ENCODE measurements around the gene MICALL2.

Gene MICALL2

DNA sequence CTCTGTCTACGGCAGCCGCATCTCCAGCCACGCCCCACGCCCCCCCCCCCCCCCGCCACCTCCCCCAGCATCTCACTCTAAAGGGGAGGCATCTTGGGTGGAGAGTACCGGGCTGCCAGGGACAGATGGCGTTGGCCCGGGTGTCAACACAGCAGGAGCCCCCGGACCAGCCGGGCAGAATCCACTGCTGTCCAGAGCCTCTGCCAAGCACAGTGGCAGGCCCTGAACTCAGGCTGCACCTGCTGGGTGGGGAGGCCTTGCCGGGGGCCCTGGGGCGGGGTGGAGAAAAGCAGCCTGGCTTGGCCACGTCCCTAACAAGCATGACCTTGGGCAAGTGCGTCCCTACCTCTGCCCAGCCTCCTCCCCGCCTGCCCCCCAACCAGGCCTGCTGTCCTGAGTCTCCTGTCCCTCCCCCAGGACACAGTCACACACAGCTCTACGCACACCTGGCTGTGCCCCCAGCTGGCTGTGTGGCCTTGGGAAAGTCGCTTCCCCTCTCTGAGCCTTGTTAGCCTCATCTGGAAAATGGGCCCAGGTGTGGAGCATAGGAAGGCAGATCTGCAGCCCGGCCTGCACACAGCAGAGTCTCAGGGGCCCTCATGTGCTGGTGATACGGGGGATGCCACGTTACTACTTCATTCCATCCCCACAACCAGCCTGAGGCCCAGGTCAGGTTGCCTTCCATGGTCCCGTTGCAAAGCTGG, 45.2 kb downstream of the MICALL2 start:
- DNase-seq (ENCODE audit: low read depth): no peak

DNA sequence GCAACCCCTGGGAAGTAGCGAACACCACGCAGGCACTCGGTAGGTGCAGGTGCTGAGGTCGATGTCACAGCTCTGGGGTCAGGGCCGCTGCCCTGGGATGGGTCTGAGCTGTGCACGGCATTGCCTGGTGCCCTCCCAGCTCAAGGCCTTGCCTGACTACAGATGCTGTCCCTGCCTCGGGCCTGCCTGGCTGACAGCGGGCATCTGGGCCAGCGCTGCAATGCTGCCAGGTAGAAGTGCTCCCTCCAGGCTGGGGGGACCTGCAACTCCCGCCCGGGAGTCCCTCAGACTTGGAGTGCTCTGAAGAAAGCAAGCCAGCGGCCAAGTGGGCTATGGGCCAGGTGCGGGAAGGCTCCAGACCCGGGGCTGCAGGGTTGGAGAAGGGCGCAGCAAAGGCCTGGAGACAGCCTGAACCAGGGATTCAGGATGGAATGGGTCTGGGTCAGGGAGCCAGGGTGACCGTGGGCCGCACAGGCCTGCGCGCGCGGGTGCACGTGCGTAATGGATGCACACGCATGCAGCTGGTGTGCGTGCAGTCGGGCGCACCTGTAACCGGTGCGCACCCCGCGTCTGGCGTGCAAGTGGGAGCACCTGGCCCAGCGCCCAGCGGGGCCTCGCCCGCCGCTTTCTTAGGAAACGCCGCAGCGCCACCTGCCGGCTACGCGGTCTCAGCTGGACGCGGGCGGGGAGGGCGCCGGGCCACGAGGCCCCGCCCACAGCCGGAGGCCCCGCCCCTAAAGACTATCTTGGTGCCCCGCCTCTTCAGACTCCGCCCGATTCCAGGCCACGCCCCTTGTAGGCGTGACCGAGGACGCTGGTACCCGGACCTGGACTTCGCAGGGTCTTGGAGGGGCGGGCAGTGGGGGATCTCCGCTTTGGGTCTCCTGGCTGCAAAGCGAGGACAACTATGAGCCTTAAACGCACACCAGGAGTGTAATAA, 46.7 kb downstream of the MICALL2 start:
- DNase-seq (ENCODE audit: low read depth): peak; percentile 93

DNA sequence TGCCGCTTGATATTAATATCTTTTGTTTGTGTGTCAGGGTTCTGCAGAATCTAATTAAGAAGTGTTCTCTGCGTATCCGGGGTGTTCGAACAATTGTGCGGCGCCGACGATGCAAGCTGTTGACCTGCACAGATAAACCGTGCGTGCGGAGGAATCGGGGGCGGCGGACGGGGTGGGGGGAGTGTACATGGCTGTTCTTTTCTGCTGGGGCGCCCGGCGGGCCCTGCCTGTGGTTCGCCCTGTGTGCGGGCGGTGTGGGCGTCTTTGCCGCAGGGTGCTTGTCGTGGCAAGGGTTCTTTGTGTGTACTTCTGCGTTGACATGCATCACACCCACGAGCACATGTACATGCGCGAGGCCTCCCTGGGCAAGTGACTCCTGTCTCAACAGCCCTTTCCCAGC, 47.9 kb downstream of the MICALL2 start:
- DNase-seq (ENCODE audit: low read depth): no peak

DNA sequence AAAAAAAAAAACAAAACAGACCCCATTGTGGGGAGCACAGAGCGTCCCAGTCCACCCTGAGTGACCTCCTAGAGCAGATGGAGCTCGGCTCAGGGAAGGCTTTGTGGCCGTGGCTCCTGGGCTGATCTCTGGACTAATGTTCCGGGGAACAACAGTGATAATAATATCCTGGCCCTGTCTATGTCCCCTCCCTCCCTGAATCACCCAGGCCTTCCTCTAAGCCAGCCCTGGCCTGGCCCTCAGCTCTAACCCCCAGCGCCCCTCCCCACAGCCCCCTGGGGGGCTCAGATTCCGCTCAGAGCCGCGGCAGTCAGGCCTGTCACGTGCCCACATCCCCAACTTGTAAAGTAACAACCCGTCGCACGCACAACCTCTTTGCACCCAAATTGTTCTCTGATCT, 48.3 kb downstream of the MICALL2 start:
- DNase-seq (ENCODE audit: low read depth): no peak

DNA sequence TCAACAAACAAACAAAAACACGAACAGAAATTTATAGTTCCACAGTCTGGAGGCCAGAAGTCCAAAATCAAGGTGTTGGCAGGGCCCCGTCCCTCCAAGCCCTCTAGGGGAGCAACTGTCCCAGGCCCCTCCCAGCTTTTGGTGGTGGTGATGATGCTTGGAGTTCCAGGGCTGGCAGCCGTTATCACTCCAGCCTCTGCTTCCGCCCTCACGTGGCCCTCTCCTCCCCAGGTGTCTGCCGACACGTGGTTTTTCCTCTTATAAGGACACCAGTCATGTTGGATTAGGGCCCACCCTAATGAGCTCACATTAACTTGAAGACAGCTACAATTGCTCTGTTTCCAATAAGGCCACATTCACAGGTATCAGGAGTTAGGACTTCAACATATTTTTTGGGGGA, 49.7 kb downstream of the MICALL2 start:
- no peak for DNase-seq (ENCODE audit: low read depth)

DNA sequence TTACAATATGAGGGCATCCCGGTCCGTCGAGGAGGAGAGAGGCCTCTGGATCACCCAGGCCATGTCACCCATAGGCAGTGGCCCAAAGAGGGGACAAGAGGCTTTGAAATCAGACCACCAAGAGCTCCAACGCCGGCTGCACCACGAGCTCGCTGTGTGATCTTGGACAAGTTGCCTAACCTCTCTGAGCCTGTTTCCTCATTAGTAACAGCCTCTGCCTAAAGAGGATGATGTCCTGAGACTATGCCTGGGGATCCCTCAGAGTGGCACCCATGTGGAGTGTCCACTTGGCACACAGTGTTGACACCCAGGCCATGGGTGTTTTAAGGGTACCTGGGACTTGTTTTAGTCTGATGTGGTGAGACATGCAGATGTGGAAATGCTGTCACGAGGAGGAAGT, 50.8 kb downstream of the MICALL2 start:
- DNase-seq (ENCODE audit: low read depth): no peak

DNA sequence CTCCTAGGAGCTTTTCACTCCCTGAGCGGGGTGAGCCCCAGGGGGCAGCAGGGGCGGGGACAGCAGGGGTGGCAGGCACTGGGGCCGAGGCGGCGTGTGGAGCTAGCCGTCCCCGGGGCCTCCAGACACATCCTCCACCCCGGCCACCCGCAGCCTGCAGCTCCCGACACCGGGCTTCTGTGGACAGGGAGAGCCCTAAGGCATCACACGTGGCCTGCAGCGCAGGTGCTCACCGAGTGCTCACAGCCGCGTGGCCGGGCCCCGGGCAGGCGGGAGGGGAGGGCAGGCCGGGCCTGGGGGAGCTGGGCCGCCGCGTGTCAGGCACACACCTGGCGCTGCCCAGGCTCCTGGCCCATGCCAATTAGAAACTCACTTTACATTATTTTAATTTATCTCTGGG, 51.4 kb downstream of the MICALL2 start:
- no peak for DNase-seq (ENCODE audit: low read depth)

DNA sequence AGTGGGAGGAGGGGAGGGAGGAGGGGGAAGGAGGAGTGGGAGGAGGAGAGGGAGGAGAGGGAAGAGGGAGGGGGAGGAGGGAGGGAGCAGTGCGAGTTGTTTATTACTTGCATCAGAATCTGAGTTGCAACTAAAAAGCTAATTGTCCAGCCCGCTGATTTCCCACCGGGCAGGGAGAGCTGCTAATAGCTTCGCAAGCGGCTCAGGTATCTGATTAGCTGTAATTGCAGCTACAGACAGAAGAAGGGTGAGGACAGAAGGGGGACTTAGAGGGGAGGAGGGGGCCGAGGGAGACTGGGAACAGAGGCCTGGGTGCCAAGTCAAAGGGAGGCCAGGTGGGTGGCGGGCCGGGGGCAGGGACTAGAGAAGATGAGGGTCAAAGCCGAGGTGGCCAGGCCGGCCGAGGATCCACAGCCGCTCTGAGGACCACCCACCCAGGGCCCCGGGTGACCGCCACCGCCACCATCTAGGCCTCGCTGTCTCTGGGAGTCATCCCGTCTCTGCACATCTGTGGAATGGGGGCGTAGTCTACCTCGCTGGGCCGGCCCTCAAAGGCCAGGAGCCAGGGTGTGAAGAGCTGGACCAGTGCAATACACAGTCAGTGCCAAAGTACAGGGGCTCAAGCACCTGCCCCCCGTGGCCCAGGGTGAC, 54.2 kb downstream of the MICALL2 start:
- no peak for DNase-seq (ENCODE audit: low read depth)

DNA sequence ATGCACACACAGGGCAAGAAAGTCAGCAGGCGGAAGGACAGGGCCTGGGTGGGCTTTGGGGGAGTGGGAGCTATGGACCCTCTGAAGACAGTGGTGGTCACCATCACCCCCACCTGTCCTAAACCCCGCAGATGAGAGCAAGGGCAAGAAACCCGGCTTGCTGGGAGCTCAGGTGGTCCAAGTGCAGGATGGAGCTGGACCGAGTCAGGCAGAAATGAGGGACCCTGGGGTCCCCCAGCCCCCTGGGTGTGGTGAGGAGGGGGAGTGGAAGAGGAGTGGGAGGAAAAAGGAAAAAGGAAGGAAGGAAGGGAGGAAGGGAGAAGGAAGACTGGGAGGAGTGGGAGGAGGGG, 54.8 kb downstream of the MICALL2 start:
- DNase-seq (ENCODE audit: low read depth): no peak

DNA sequence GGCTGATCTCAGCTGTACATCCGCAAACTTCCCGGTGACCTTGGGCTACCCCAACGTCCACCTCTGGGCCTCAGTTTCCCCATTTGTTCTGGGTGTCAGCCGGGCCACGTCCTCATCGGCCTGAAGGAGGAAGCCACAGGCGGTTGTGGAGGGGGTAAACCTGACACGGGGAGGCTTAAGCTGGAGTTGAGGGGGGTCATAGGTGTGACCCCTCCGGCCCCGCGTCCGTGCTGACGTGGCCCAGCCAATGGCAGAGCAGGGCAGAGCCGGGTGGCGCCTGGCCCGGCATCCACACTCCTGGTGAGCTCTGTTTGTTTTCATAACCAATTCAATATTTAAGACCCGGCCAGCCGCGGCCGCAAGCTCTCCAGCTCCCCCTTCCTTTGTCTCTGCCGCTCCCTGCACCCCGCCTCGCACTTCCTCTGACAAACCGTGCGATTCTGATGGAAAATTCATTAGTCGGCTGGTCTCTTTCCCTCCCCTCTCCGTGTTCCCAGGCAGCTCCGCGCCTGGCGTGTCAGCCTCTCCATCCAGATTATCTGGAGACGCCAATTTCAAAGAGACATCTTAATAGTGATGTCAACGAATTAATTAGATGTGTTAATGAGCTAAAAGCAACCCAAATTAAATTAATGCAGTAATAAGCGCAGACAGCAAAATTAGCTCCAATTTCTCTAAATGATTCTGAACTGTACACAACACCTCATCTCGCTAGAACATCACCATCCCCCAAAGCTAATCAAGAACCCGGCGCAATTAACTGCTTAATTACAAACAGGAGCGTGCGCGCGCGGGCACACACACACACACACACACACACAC, 55.4 kb downstream of the MICALL2 start:
- DNase-seq (ENCODE audit: low read depth): no peak

DNA sequence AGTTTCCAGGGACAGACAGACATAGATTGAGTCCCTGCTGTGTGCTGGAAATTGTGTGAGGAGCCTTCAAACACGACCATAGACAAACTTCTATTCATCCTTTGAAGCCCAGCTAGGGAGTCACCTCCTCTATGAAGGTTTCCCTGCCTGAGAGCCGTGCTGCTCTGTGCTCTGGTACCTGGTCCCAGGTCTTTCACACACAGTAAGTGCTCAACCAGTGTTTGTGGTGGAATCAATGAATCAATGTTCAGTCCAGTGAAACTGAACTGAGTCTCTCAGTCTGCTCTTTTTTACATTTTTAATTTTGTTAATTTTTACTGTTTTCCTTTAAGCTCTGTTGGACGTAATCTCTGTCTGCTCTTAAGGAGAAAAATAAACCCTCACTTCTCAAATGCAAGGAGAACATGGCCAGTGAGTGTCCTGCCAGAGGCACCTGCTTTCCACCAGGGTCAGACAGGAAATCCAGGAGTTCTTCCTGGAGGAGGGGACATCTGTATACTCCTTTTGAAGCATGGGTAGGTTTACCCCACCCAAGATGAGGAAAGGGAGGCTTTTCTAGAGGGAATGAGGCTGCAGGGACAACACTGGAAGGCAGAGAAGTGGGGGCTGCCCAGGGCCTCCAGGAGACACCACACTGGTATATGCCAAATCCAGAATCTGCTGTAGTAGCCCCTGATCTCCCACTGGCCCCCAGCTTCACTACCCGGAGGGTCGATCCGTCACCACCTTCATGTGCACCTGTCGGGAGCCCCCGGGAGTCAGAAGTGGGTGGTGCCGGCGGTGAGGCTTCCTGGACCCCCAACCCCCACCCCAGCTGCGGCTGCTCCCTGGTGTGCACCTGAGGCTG, 56.3 kb downstream of the MICALL2 start:
- DNase-seq (ENCODE audit: low read depth): no peak

DNA sequence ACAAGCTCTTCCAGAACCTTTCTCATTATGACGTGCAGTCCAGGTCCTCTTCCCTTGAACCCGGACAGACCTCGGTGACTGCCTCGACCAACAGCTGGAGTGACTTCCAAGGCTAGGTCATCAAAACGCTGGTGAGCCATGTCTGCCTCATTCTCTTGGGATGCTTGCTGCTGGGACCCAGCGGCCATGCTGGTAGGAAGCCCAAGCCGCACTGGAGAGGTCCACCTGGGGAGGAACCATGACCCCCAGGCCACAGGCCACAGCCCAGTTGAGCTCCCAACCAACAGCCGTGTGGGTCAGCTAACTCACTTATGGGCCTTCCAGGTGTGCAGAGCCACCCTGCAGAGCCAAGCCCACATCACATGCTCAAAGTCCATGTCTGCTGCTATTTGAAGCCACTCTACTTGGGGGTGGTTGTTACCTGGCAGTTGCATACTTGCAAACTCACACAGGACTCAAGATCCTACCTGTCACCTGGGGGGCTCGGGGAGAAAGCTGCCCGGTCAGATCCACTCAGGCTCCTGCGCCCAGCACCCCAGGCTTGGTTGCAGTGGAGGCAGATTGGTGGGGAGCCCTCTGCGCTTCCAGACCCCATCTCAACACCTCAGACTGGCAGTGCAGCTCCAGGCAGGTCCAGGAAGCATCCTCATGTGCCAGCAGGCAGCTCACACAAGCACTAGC, 57.0 kb downstream of the MICALL2 start:
- no peak for DNase-seq (ENCODE audit: low read depth)

DNA sequence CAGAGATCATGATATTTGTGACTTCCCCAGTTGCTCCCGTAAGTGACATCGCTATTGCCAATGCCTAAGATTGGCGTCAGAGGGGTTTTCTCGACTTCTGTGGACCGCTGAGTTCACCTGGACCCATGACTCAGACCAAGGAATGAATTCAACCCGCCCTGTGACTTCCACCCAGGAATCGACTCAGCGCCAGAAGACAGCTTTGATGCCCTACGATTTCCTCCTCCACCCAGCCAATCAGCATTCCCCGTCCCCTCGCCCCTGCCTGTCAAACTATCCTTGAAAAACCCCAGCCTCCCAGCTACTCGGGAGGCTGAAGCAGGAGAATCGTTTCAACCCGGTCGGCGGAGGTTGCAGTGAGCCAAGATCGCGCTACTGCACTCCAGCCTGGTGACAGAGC, 58.3 kb downstream of the MICALL2 start:
- no peak for DNase-seq (ENCODE audit: low read depth)

DNA sequence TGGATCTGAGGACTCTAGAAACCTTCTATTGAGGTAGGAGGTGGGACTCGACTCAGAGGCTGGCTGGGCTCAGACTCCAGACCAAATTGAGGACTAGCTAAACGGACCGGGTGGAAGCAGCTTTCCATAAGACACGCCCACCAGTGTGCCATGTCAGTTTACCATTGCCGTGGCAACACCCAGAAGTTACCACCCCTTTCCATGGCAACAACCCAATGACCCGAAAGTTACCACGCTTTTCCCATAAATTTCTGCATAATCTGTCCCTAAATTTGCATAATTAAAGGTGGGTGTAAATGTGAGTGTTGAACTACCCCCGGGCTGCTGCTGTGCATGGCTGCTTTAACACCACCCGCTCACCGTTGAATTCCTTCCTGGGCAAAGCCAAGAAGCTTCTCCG, 58.9 kb downstream of the MICALL2 start:
- no peak for DNase-seq (ENCODE audit: low read depth)

DNA sequence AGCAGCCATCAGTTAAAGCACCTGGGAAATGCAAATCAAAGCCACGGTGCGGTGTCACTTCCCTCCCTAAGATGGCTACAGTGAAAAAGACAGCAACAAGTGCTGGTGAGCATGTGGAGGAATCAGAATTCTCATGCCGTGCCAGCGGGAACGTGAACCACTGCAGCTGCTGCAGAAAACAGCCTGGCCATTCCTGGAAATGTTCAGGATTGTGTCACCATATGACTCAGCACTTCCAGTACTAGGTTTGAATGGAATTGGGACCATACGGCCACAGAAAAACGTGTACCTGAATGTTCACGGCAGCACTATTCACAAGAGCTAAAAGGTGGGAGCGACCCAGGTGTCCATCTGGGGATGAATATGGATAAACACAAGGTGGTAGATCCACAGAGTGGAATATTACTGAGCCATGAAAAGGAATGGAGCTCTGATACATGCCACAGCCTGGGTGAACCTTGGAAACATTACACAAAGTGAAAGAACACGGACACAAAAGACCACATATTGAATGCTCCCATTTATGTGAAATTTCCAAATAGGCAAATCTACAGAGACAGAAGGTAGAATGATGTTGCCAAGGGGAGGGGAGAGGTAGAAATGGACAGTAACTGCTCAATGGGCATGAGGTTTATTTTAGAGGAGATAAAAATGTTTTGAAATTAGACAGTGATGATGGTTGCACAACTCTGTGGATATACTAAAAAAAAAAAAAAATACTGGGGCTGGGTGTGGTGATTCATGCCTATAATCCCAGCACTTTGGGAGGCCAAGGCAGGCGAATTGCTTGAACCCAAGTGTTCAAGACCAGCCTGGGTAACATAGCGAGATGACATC, 61.6 kb downstream of the MICALL2 start:
- no peak for DNase-seq (ENCODE audit: low read depth)

DNA sequence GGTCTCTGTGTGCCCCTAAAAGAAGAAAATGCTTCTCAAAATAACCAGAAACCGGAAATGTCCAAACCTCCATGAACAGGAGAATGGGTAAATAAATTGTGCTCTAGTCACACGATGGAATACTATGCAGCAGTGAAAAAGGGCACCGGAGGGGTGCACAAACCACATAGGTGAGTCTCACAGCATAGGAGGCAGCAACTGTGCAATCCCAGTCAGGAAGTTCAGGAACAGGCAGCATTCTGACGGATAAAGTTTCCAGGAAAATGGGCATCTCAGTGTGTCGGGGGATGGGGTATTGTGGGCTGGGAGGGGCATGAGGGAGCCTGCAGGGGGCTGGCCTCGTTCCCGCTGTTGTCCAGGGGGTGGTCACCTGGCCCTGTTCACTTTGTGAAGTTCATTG, 63.1 kb downstream of the MICALL2 start:
- no peak for DNase-seq (ENCODE audit: low read depth)

DNA sequence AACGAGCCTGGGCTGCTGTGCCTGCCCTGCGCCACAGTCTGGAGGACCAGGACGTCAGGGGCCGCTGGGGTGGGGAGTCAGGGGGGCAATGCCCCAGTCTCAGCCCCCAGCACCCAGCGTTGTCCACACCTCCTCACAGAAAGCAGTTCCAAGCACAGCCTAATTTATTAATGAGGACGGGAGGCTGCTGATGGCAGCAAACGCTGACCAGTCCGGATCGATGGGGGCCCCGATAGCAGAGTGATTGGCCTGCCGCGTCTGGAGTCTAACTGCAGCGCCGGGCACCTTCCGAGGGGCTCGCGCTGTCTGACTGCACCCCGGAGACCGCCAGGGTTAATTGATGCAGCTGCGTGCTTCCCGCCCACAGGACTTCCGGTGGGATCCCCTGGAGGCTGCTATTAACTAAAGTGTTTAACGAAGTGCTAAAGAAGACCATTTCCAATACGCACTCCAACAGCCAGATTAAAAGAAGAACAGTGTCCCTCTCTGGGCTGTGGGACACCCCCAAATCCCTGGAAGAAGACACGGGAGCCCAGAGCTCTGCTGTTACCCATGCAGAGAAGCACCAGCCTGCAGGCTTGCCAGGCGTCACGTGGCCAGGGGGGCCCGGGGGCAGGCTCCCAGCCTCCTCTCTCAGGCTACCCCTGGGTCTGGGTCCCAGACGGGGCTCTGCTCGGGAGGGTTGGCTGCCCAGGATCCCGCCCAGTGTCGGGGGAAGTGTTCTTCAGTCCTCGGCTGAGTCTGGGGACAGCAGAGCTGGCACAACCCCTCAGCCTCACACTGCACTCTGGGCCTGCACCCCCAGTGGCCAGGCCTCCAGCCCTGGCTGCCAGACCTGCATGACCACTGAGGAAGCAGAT, 63.8 kb downstream of the MICALL2 start:
- no peak for DNase-seq (ENCODE audit: low read depth)

DNA sequence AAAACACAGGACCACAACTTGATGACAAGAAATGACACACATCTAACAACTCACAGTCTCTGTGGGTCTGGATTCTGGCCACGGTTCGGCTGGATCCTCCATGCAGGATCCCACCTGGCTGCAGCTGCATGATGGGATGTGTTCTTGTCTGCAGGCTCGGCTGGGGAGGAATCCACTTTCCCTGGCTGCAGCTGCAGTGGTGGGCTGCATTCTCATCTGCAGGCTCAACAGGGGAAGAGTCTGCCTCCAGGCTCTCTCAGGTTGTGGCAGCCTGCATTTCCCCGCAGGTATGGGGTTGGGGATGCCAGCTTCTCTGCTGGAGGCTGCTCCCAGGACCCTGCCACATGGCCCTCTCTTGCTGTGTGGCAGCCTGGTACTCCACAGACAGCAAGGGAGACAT, 64.9 kb downstream of the MICALL2 start:
- no peak for DNase-seq (ENCODE audit: low read depth)

DNA sequence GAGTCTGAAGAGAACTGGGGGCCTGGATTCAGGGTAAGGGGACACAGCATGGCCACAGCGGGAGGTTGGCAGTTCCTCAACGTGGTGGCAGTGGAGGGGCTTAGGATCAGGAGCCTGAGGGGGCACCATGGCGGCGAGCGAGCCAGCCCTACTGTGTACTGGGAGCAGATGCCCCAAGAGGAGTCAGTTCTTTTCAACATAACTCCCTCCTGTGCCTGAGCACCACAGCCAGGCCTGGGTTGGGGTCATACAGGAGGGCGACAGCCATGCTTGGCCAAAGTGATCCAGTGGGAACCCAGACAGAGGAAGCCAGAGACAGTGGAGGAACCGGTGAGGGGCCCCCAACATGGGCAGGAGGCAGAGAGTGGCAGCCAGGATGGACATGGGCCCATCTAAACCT, 65.8 kb downstream of the MICALL2 start:
- no peak for DNase-seq (ENCODE audit: low read depth)

Measured in activated T-cell treated with anti-CD3 and anti-CD28 coated beads for 48 hours (primary cell).